ENCODE measurements around the gene TRABD2B. TPM values are rescaled to one million over a fixed set of nuclear protein-coding genes. Genes with fewer than 3 reads are reported as not detected.

Gene TRABD2B
- total and polyA plus RNA-seq, 2 of the 13 experiments (the other 11 are each of a cell fraction or from before 2014, with no cell fraction given): 0.04 TPM; not detected in 1

DNA sequence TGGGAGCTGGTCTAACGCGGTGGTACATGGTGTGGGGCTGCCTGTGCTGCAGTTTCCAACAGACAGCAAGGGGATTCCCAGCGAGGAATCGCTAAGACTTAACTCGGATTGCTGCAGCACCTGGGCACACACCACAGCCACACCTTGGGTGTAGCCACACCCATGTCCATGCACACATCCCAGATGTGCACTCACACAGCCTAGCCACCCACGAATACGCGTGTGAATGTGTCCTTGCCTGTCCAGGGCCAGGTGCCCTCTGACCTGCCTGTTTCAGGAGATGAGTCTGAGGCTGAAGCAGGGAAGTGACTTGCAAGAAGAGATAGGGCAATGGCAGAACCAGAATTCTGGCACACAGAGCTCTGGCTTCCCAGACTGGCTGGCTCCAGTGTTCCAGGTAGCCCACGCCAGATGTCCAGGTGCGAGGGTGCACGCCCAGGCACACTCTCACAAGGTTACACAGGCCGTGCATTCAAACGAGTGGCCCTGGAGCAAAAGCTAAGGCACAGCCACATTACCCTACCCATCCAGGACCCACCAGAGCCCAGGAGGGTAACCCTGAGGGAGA, 272.7 kb downstream of the TRABD2B start (continued):
- TF ChIP-seq HNRNPL (IDR thresholded peaks at IDR 0.05; ENCODE audit: low read depth, low read length) (no peak), ZSCAN20 (CRISPR knock-in tag; IDR thresholded peaks at IDR 0.05; ENCODE audit: borderline replicate concordance) (no peak), PLSCR1 (CRISPR knock-in tag; IDR thresholded peaks at IDR 0.05; ENCODE audit: borderline replicate concordance) (no peak)

DNA sequence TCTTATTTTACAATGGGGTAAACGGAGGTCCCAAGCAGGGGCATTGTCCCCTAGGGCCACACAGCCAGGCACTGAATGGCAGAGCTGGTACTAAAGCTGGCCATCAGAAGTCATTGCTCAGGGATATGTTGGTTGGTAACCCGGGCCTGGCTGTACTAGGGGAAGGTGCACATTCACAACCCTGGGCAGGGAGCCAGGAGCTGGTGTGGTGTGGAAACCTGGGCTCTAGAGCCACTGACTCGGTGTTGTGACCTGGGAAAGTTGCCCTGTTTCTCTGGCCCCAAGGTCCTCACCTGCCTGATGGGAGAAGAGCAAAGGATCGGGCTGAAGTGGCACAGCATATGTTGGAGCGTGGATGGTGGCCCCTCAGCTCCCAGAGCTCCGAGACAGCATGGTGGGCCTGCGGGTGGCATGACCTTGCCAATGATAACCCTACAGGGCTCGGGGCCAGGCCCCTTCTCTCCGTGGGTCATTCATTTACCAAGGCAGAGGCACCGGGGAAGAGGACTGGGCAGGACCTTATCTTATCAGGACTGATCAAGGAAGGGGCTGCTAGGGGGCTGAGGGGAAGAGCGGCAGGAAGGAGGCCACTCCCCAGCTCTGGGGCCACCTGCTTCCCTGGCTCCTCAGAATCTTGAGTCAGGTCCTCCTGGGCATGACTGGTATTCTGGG, 274.1 kb downstream of the TRABD2B start:
- H3K9ac ChIP-seq (ENCODE audit: insufficient read depth, low read depth, low read length): no peak overlapping the region
- WGBS (ENCODE audit: low lambda C conversion rate): 10% methylated on average over 2 of the region's 11 CpGs
- no TSS peak for BruUV-seq (replicated peaks)
- peaks cover 17% of the 10 kb centered on the region; the same call in 1 of the 2 replicates for H3K4me1 ChIP-seq (ENCODE audit: insufficient read depth, low read length)
- peaks cover 2% of the 10 kb centered on the region; the same call in 1 of the 2 replicates for H4K20me1 ChIP-seq (ENCODE audit: insufficient read depth, low read length)
- peaks cover 7 to 79% of the 10 kb centered on the region in 2 experiments; a peak in 4 of 5 replicates for H3K27me3 ChIP-seq (ENCODE audit: control insufficient read depth in 1 of 2, insufficient read depth in 2 of 2, low read length in 2 of 2)
- FAIRE-seq: no peak
- DNase-seq (ENCODE audit: low spot score): no peak
- H3K79me2 ChIP-seq (ENCODE audit: insufficient read depth, low read length): no peaks in the 10 kb centered on the region
- ChIA-PET POLR2A (no interaction called here), CTCF (ENCODE audit: low intra/inter-chr PET ratio, low total read pairs) (no interaction called here)
- ATAC-seq: no peak
- H3K36me3 ChIP-seq (replicated peaks in 1 of 2; ENCODE audit: control insufficient read depth in 1 of 2, insufficient read depth in 2 of 2, low read length in 2 of 2): no peaks in the 10 kb centered on the region
- H3K4me3 ChIP-seq (replicated peaks in 1 of 3; ENCODE audit: insufficient read depth in 1 of 3, low read depth in 2 of 3, low read length in 3 of 3): no peak overlapping the region
- no peak overlapping the region for H3K27ac ChIP-seq (ENCODE audit: extremely low read length, insufficient read depth, low read length)
- intact Hi-C loops (cut with micrococcal nuclease; ENCODE audit: unreplicated experiment) (no loop called here), in situ Hi-C loops (cut with HindIII; ENCODE audit: extremely low pct_ligation_motif_present, low pct_unique_long_range_greater_than_20kb) (loop anchor here (25.0 kb wide), 1 partner anchor 536 kb away; the partner anchor contains the start of gene PDZK1IP1)
- no peaks in the 10 kb centered on the region for H3K9me3 ChIP-seq (ENCODE audit: low read length)
- H3K4me2 ChIP-seq (ENCODE audit: low read depth, low read length): no peak overlapping the region
- H2AFZ ChIP-seq (ENCODE audit: low read length): no peak overlapping the region
- TF ChIP-seq, protein P1, sequence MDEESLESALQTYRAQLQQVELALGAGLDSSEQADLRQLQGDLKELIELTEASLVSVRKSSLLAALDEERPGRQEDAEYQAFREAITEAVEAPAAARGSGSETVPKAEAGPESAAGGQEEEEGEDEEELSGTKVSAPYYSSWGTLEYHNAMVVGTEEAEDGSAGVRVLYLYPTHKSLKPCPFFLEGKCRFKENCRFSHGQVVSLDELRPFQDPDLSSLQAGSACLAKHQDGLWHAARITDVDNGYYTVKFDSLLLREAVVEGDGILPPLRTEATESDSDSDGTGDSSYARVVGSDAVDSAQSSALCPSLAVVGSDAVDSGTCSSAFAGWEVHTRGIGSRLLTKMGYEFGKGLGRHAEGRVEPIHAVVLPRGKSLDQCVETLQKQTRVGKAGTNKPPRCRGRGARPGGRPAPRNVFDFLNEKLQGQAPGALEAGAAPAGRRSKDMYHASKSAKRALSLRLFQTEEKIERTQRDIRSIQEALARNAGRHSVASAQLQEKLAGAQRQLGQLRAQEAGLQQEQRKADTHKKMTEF (CRISPR knock-in tag; IDR thresholded peaks at IDR 0.05): no peak
- TF ChIP-seq, protein P2, sequence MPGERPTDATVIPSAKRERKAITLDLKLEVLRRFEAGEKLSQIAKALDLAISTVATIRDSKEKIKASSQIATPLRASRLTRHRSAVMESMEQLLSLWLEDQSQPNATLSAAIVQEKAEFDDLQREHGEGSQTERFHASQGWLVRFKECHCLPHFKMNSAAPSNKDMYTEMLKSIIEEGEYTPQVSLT (CRISPR knock-in tag; IDR thresholded peaks at IDR 0.05; ENCODE audit: borderline replicate concordance, low read depth): no peak
- TF ChIP-seq ZNF512B (CRISPR knock-in tag; IDR thresholded peaks at IDR 0.05; ENCODE audit: borderline replicate concordance) (no peak), KLF15 (CRISPR knock-in tag; IDR thresholded peaks at IDR 0.05; ENCODE audit: borderline replicate concordance) (no peak)
- TF ChIP-seq, protein P3, sequence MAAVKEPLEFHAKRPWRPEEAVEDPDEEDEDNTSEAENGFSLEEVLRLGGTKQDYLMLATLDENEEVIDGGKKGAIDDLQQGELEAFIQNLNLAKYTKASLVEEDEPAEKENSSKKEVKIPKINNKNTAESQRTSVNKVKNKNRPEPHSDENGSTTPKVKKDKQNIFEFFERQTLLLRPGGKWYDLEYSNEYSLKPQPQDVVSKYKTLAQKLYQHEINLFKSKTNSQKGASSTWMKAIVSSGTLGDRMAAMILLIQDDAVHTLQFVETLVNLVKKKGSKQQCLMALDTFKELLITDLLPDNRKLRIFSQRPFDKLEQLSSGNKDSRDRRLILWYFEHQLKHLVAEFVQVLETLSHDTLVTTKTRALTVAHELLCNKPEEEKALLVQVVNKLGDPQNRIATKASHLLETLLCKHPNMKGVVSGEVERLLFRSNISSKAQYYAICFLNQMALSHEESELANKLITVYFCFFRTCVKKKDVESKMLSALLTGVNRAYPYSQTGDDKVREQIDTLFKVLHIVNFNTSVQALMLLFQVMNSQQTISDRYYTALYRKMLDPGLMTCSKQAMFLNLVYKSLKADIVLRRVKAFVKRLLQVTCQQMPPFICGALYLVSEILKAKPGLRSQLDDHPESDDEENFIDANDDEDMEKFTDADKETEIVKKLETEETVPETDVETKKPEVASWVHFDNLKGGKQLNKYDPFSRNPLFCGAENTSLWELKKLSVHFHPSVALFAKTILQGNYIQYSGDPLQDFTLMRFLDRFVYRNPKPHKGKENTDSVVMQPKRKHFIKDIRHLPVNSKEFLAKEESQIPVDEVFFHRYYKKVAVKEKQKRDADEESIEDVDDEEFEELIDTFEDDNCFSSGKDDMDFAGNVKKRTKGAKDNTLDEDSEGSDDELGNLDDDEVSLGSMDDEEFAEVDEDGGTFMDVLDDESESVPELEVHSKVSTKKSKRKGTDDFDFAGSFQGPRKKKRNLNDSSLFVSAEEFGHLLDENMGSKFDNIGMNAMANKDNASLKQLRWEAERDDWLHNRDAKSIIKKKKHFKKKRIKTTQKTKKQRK (IDR thresholded peaks at IDR 0.05; ENCODE audit: low read length): no peak
